ENCODE measurements around the gene PDGFB. TPM values are rescaled to one million over a fixed set of nuclear protein-coding genes. Genes with fewer than 3 reads are reported as not detected.

The PDGFB gene
- total and polyA plus RNA-seq, 2 of the 4 experiments (the other 2 are of a cell fraction), result 0.07 TPM; not detected in 1

DNA sequence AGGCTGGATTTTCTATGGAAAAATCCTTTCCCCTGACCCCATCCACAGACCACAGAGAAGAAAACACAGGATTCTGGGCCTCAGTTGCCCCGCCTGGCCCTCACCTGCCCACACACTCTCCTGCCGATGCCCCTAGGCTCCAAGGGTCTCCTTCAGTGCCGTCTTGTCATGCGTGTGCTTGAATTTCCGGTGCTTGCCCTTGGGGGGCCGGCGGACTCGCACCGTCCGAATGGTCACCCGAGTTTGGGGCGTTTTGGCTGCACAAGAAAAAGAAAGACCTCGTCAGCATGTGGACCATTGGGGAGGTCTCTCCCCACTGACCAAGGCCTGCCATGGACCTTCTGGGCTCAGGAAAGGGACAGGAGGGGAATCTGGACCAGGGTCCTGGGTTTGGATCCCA lies 19.2 kb downstream of the PDGFB start:
- Histone ChIP-seq H2BK5ac (ENCODE audit: low read depth, low read length, poor library complexity, severe bottlenecking) (no peak overlapping the region), H4K8ac (ENCODE audit: low read depth in 2 of 2, low read length in 2 of 2) (no peak overlapping the region), H4K91ac (ENCODE audit: insufficient read depth, low read depth, low read length) (no peak overlapping the region), H2BK120ac (ENCODE audit: low read depth, low read length) (no peak overlapping the region), H3K9ac (ENCODE audit: low read depth, low read length) (no peak overlapping the region), H2AFZ (replicated peaks; ENCODE audit: low read length, poor library complexity) (no peak overlapping the region), H3K23ac (ENCODE audit: low read depth, low read length) (no peak overlapping the region), H3K9me3 (ENCODE audit: control insufficient read depth, insufficient read depth, low read length) (peaks cover 5% of the 10 kb centered on the region; the same call in 1 of the 2 replicates), H3K4ac (ENCODE audit: low read depth, low read length) (no peak overlapping the region), H3K27me3 (ENCODE audit: control insufficient read depth, insufficient read depth, low read length) (peaks cover 1% of the 10 kb centered on the region; the same call in 1 of the 2 replicates), H3K4me2 (ENCODE audit: low read depth, low read length) (no peak overlapping the region), H4K5ac (ENCODE audit: low read depth, low read length) (no peak overlapping the region), H3K14ac (replicated peaks; ENCODE audit: low read depth, low read length) (no peak overlapping the region), H2AK9ac (replicated peaks; ENCODE audit: low read depth, low read length, poor library complexity) (no peak overlapping the region), H2BK20ac (ENCODE audit: low read depth, low read length) (no peak overlapping the region), H3K4me3 (ENCODE audit: insufficient read depth, low read depth, low read length) (no peak overlapping the region), H3K79me1 (ENCODE audit: low read depth in 1 of 2, low read length in 2 of 2) (no peaks in the 10 kb centered on the region), H3K56ac (ENCODE audit: extremely low read depth, insufficient read depth, low read length) (no peak overlapping the region), H3K36me3 (ENCODE audit: control insufficient read depth, insufficient read depth, low read length) (no peaks in the 10 kb centered on the region), H3K4me1 (ENCODE audit: control insufficient read depth, insufficient read depth, low read length) (peaks cover 7% of the 10 kb centered on the region), H4K20me1 (ENCODE audit: insufficient read depth, low read length) (no peaks in the 10 kb centered on the region), H3K9me1 (ENCODE audit: insufficient read depth, low read length) (0 out of 2 replicates have a peak, but pooled peaks cover 2% of the 10 kb centered on the region), H3K18ac (ENCODE audit: low read depth, low read length) (no peak overlapping the region), H2AK5ac (ENCODE audit: low read depth, low read length) (no peak overlapping the region), H3K27ac (ENCODE audit: insufficient read depth, low read length) (no peak overlapping the region), H2BK15ac (ENCODE audit: low read depth, low read length) (no peak overlapping the region)
- in situ Hi-C loops (cut with MboI; ENCODE audit: low sequenced_read_pairs), result no loop called here
- ChIA-PET POLR2A (ENCODE audit: unreplicated experiment) (no interaction called here), CTCF (no interaction called here)
- TF ChIP-seq RCOR1 (IDR thresholded peaks at IDR 0.05; ENCODE audit: insufficient replicate concordance, low read length) (no peak), MXI1 (IDR thresholded peaks at IDR 0.05; ENCODE audit: borderline replicate concordance, low read depth, low read length) (no peak), CEBPB (IDR thresholded peaks at IDR 0.05; ENCODE audit: low read depth, low read length) (no peak), RFX5 (IDR thresholded peaks at IDR 0.05; ENCODE audit: low read depth, low read length) (no peak), MAFK (IDR thresholded peaks at IDR 0.05; ENCODE audit: low read depth, low read length) (no peak), SMC3 (IDR thresholded peaks at IDR 0.05; ENCODE audit: low read depth, low read length) (no peak), MAZ (IDR thresholded peaks at IDR 0.05; ENCODE audit: borderline replicate concordance, low read depth, low read length) (no peak), FOS (IDR thresholded peaks at IDR 0.05; ENCODE audit: low read depth, low read length) (no peak), CHD1 (IDR thresholded peaks at IDR 0.05; ENCODE audit: low read depth, low read length) (no peak), POLR2A (IDR thresholded peaks at IDR 0.05; ENCODE audit: low read depth, low read length) (no peak), RAD21 (IDR thresholded peaks at IDR 0.05; ENCODE audit: low read length) (no peak), BHLHE40 (IDR thresholded peaks at IDR 0.05; ENCODE audit: low read depth, low read length) (no peak), NFE2L2 (IDR thresholded peaks at IDR 0.05; ENCODE audit: low read depth, low read length) (no peak)
- TF ChIP-seq, protein P1, sequence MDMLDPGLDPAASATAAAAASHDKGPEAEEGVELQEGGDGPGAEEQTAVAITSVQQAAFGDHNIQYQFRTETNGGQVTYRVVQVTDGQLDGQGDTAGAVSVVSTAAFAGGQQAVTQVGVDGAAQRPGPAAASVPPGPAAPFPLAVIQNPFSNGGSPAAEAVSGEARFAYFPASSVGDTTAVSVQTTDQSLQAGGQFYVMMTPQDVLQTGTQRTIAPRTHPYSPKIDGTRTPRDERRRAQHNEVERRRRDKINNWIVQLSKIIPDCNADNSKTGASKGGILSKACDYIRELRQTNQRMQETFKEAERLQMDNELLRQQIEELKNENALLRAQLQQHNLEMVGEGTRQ (IDR thresholded peaks at IDR 0.05; ENCODE audit: low read depth, low read length), result no peak
- TF ChIP-seq, protein P2, sequence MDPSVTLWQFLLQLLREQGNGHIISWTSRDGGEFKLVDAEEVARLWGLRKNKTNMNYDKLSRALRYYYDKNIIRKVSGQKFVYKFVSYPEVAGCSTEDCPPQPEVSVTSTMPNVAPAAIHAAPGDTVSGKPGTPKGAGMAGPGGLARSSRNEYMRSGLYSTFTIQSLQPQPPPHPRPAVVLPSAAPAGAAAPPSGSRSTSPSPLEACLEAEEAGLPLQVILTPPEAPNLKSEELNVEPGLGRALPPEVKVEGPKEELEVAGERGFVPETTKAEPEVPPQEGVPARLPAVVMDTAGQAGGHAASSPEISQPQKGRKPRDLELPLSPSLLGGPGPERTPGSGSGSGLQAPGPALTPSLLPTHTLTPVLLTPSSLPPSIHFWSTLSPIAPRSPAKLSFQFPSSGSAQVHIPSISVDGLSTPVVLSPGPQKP (IDR thresholded peaks at IDR 0.05; ENCODE audit: borderline replicate concordance, low read depth, low read length), result no peak
- TF ChIP-seq, protein P3, sequence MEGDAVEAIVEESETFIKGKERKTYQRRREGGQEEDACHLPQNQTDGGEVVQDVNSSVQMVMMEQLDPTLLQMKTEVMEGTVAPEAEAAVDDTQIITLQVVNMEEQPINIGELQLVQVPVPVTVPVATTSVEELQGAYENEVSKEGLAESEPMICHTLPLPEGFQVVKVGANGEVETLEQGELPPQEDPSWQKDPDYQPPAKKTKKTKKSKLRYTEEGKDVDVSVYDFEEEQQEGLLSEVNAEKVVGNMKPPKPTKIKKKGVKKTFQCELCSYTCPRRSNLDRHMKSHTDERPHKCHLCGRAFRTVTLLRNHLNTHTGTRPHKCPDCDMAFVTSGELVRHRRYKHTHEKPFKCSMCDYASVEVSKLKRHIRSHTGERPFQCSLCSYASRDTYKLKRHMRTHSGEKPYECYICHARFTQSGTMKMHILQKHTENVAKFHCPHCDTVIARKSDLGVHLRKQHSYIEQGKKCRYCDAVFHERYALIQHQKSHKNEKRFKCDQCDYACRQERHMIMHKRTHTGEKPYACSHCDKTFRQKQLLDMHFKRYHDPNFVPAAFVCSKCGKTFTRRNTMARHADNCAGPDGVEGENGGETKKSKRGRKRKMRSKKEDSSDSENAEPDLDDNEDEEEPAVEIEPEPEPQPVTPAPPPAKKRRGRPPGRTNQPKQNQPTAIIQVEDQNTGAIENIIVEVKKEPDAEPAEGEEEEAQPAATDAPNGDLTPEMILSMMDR (conservative IDR thresholded peaks at IDR 0.05; ENCODE audit: low read depth, low read length), result no peak
- intact Hi-C loops (cut with micrococcal nuclease), result no loop called here
- no TSS peak for BruUV-seq (replicated peaks)
- dilution Hi-C loops (cut with HindIII; ENCODE audit: low sequenced_read_pairs, unreplicated experiment), result no loop called here
- 91% methylated on average over 9 of the region's 13 CpGs; no CpG with 5 or more reads in 1 of the 2 experiments for WGBS, 2 experiments (ENCODE audit: extremely low coverage in 2 of 2, insufficient read length in 1 of 2)
- no peak for ATAC-seq (ENCODE audit: low read depth)
- no peak for DNase-seq

Measured in IMR-90 (cell line).